RWPE2 (cell line): ENCODE measurements around the gene KPNB1.

Experiments used
- ATAC-seq: fragments of 200-7000 bp; cut with Tn5 transposase; 3 replicates; pipeline ENCODE4 v1.9.1; 2021; ENCODE audit warnings: low read depth
- DNase-seq: peaks from one replicate; pipeline ENCODE4 v3.0.0-alpha.2; 2020; ENCODE audit warnings: low spot score
- H3K27ac ChIP-seq: fragments of 450-650 bp; 2 replicates; pipeline ENCODE4 v1.5.1; 2017; ENCODE audit warnings: mild to moderate bottlenecking; ENCODE audit not compliant: poor library complexity, severe bottlenecking
- H3K27me3 ChIP-seq: fragments of 250-450 bp; sonication (Bioruptor Pico); 2 replicates; pipeline ENCODE4 v1.5.1; 2021; ENCODE audit warnings: mild to moderate bottlenecking, moderate library complexity; ENCODE audit not compliant: insufficient read depth, poor library complexity, severe bottlenecking
- H3K36me3 ChIP-seq: fragments of 250-450 bp; sonication (Bioruptor Pico); 2 replicates; pipeline ENCODE4 v1.5.1; 2020; ENCODE audit warnings: low read depth, mild to moderate bottlenecking, moderate library complexity
- H3K4me1 ChIP-seq: fragments of 250-450 bp; sonication (Bioruptor Pico); 2 replicates; pipeline ENCODE4 v1.5.1; 2021; ENCODE audit warnings: mild to moderate bottlenecking, moderate library complexity; ENCODE audit not compliant: insufficient read depth, poor library complexity, severe bottlenecking
- H3K4me3 ChIP-seq: fragments of 250-450 bp; sonication (Bioruptor Pico); 2 replicates; pipeline ENCODE4 v1.5.1; 2021; ENCODE audit warnings: mild to moderate bottlenecking, moderate library complexity; ENCODE audit not compliant: severe bottlenecking
- H3K9me3 ChIP-seq: fragments of 250-450 bp; sonication (Bioruptor Pico); 2 replicates; pipeline ENCODE4 v1.5.1; 2021; ENCODE audit warnings: mild to moderate bottlenecking, moderate library complexity; ENCODE audit not compliant: severe bottlenecking
- CTCF ChIP-seq: fragments of 450-650 bp; IDR thresholded peaks from one replicate; pipeline ENCODE4 v1.5.1; 2017; ENCODE audit warnings: mild to moderate bottlenecking, moderate library complexity; ENCODE audit not compliant: poor library complexity, severe bottlenecking

Gene KPNB1

GRCh38 chr17:47713980-47714700 is 64.4 kb downstream of the KPNB1 start:
- no peak overlapping the region for H3K27ac ChIP-seq
- H3K36me3 ChIP-seq = no peaks in the 10 kb centered on the region
- no peak for TF ChIP-seq CTCF
- no peaks in the 10 kb centered on the region for H3K9me3 ChIP-seq
- H3K27me3 ChIP-seq = peaks cover 11% of the 10 kb centered on the region
- H3K4me1 ChIP-seq = peaks cover 3% of the 10 kb centered on the region
- no peak for DNase-seq
- no peak overlapping the region for H3K4me3 ChIP-seq
- ATAC-seq = no peak

- no peak for TF ChIP-seq CTCF
- ATAC-seq = no peak
Measured at GRCh38 chr17:47714773-47715396, 65.2 kb downstream of the KPNB1 start.

GRCh38 chr17:47715669-47716325 is 66.1 kb downstream of the KPNB1 start:
- no peak for TF ChIP-seq CTCF
- no peak for ATAC-seq
- H3K36me3 ChIP-seq = no peaks in the 10 kb centered on the region
- no peak overlapping the region for H3K27ac ChIP-seq
- peaks cover 9% of the 10 kb centered on the region for H3K4me1 ChIP-seq
- no peak for DNase-seq
- no peak overlapping the region for H3K4me3 ChIP-seq
- H3K27me3 ChIP-seq = peaks cover 11% of the 10 kb centered on the region
- no peaks in the 10 kb centered on the region for H3K9me3 ChIP-seq

More at GRCh38 chr17:47714773-47715396, 65.2 kb downstream of the KPNB1 start:
- Histone ChIP-seq H3K4me1 (peaks cover 9% of the 10 kb centered on the region), H3K27me3 (peaks cover 11% of the 10 kb centered on the region), H3K36me3 (no peaks in the 10 kb centered on the region), H3K9me3 (no peaks in the 10 kb centered on the region), H3K27ac (no peak overlapping the region), H3K4me3 (no peak overlapping the region)
- no peak for DNase-seq

GRCh38 chr17:47716375-47716774 is 66.7 kb downstream of the KPNB1 start:
- TF ChIP-seq CTCF = no peak
- peaks cover 11% of the 10 kb centered on the region for H3K27me3 ChIP-seq
- H3K36me3 ChIP-seq = no peaks in the 10 kb centered on the region
- peaks cover 9% of the 10 kb centered on the region for H3K4me1 ChIP-seq
- DNase-seq (no peak), ATAC-seq (no peak)
- H3K9me3 ChIP-seq = no peaks in the 10 kb centered on the region
- no peak overlapping the region for H3K4me3 ChIP-seq
- H3K27ac ChIP-seq = no peak overlapping the region
